ENCODE data around the gene TES.

DNA sequence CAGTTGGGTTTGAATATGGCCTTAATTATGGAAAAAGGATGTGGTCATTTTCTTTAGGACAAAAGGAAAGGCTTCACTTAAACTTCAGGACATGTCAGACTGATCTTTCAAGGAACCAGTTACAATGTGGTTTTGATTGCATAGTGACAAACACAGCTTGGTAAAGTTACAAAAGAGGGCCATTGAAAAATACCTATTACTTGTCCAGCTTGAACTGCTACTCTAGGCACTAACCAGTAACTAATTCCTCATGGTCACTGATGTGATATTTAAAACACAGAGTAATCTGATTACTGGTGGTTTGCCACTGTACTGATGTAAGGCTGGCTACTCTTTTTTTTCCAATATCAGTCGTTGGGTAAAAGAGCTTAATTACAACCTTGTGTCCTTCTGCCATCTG lies 22.6 kb downstream of the TES start:
- TF ChIP-seq MAX (IDR thresholded peaks at IDR 0.05; ENCODE audit: low read depth, low read length) (no peak), CTCF (IDR thresholded peaks at IDR 0.05; ENCODE audit: low read depth, low read length) (no peak)
